Neutrophil (primary cell): ENCODE results near the gene NACC2.

Experiments
- H3K27ac ChIP-seq: fragments of 200-600 bp; sonication (generic); 2 replicates; pipeline ENCODE4 v1.5.1; 2016; ENCODE audit warnings: mild to moderate bottlenecking, moderate library complexity
- H3K27me3 ChIP-seq: fragments of 200-600 bp; sonication (generic); 2 replicates; pipeline ENCODE4 v1.6.0; 2016; ENCODE audit warnings: mild to moderate bottlenecking
- H3K36me3 ChIP-seq: fragments of 200-600 bp; sonication (generic); 2 replicates; pipeline ENCODE4 v1.5.1; 2017
- H3K4me1 ChIP-seq, 2 experiments: fragments of 200-600 bp in 1 of 2; sonication (generic) in 1 of 2; 1 replicate in 1 of 2; 2 replicates in 1 of 2; pipeline versions ENCODE4 v1.5.1 to v1.6.1; 2013 to 2016; ENCODE audit warnings: low read depth in 1 of 2, low read length in 1 of 2, mild to moderate bottlenecking in 1 of 2, moderate library complexity in 1 of 2; ENCODE audit not compliant: control insufficient read depth in 1 of 2, insufficient read depth in 1 of 2
- H3K4me3 ChIP-seq, 2 experiments: fragments of 200-600 bp in 1 of 2; sonication (generic) in 1 of 2; 1 replicate in 1 of 2; 2 replicates in 1 of 2; pipeline ENCODE4 v1.5.1; 2013 to 2016; ENCODE audit warnings: low read depth in 1 of 2, low read length in 1 of 2, mild to moderate bottlenecking in 1 of 2, moderate library complexity in 1 of 2
- H3K9me3 ChIP-seq: fragments of 200-600 bp; sonication (generic); 2 replicates; pipeline ENCODE4 v1.5.1; 2016
- TF ChIP-seq, protein P1 (sequence below): fragments of 200-600 bp; sonication (generic); IDR thresholded peaks from 2 replicates; pipeline ENCODE4 v1.5.1; 2016; ENCODE audit warnings: antibody characterized with exemption

The NACC2 gene

DNA sequence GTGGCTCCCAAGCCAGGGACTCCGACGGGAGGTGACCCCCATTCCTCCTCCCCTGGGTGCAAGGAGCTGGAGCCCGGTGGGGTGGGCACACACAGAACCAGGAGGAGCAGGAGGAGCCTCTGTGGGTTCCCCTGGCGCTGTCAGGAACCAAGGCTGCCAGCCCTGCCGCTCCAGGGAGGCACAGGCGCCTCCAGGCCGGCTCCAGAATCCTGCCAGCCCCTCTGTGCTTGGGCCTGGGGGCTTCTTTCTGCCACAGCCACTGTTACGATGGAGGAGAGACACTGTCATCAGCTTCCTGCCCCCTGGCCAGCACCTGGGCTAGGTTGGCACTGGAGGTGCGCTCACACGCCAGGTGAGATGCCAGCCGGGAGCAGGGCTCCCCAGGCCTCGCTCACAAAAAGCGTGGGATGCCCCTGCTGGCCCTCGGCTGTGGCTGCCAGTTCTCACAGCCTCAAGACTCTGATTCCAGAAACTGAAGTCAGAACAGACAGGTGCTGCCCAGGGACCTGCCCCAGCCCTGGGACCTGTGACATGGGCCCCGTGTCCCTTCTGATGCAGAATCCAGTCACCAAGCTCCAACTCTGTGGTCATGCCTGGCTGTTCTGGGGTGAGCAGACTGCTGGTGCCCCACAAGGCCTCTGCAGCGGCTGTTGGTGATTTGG lies 96.5 kb downstream of the NACC2 start:
- Histone ChIP-seq H3K4me3 (no peak overlapping the region), H3K36me3 (no peaks in the 10 kb centered on the region), H3K27ac (no peak overlapping the region), H3K9me3 (no peaks in the 10 kb centered on the region), H3K27me3 (peaks cover 21% of the 10 kb centered on the region), H3K4me1 (peaks cover 0 to 8% of the 10 kb centered on the region in 2 experiments)
- TF ChIP-seq, protein P1, sequence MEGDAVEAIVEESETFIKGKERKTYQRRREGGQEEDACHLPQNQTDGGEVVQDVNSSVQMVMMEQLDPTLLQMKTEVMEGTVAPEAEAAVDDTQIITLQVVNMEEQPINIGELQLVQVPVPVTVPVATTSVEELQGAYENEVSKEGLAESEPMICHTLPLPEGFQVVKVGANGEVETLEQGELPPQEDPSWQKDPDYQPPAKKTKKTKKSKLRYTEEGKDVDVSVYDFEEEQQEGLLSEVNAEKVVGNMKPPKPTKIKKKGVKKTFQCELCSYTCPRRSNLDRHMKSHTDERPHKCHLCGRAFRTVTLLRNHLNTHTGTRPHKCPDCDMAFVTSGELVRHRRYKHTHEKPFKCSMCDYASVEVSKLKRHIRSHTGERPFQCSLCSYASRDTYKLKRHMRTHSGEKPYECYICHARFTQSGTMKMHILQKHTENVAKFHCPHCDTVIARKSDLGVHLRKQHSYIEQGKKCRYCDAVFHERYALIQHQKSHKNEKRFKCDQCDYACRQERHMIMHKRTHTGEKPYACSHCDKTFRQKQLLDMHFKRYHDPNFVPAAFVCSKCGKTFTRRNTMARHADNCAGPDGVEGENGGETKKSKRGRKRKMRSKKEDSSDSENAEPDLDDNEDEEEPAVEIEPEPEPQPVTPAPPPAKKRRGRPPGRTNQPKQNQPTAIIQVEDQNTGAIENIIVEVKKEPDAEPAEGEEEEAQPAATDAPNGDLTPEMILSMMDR: no peak

DNA sequence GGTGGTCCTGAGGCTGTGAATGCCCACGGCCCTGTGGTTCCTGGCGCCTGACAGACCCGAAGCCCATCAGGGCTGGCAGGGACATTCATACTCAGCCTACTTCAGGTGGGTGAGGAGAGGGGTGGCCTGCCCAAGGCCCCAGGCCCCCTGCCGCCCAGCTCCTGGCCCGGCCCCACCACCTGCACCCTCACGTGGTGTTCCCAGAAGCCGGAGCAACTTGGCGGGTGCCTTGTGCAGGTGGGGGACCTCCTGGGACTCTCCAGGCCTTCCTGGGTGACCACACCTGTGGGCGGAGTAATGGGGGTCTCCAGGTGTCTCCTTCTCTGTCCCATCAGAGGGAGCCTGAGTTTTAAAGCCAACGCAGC lies 97.1 kb downstream of the NACC2 start:
- Histone ChIP-seq H3K27ac (no peak overlapping the region), H3K4me3 (no peak overlapping the region), H3K27me3 (peaks cover 21% of the 10 kb centered on the region), H3K4me1 (peaks cover 5 to 14% of the 10 kb centered on the region in 2 experiments), H3K36me3 (no peaks in the 10 kb centered on the region), H3K9me3 (no peaks in the 10 kb centered on the region)
- TF ChIP-seq, protein P1: no peak

DNA sequence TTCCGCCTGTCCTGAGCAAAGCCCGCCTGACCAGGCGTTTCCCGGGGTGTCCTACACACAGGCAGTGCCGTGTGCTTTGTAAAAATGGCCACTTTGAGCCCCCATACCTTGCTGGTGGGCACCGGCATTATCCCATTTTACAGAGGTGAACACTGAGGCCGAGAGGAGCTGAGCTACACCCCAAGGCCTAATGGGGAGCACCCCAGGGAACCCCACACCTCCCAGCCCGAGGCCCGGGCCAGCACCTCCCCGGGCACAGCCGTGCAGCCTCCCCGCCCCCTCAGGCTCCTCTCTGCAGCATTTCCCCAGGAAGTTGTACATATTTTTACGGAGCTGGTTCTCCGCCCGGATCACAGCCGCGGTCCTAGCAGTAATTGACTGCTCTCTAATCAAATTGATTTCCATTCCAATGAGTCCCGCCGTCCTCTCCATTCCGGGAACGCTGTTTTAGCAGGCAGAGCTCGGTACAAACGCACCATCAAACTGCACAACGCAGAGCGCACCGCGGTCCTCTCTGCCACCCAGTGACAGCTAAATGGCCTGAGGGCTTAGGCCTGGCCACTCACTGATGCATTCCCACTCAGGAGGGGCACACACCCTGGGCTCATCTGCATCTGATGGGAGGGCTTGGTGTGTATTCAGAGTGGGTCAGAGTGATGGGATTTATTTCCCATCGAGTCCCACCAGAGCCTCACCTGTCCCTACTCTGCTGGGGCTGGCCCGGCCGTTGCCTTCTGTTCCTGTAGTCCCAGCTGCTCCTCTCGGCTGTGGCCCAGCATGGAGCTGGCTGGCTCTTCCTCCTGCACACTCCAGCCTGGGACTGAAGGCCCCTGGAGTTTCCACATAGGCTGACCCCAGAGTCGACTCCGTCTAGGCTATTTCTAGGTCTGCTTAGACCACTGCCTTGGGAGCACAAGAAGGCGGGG lies 97.7 kb downstream of the NACC2 start:
- Histone ChIP-seq H3K27ac (no peak overlapping the region), H3K4me1 (peaks cover 11 to 20% of the 10 kb centered on the region in 2 experiments), H3K4me3 (no peak overlapping the region), H3K9me3 (no peaks in the 10 kb centered on the region), H3K36me3 (no peaks in the 10 kb centered on the region), H3K27me3 (peaks cover 21% of the 10 kb centered on the region)
- TF ChIP-seq, protein P1: no peak

DNA sequence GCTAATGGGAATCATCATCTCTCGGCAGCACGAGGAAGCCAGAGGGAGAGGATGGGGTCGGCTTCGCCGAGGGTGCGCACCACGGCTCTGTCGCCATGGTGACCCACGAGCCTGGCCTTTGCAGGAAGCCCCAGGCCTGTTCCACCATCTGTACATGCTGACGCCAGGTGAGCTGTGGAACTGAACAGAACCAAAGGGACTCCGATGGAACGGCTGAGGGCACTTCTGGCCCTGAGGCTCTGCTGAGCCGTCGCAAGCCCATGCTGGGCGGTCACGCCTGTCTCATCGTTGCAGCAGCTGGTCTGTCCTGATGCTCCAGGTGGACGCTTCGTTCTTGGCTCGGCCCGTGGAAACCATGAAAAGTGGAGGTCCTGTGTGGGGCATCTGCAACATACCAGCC lies 99.3 kb downstream of the NACC2 start:
- TF ChIP-seq, protein P1: no peak
- H3K9me3 ChIP-seq: no peaks in the 10 kb centered on the region
- H3K4me3 ChIP-seq: no peak overlapping the region
- H3K4me1 ChIP-seq: peaks cover 25 to 33% of the 10 kb centered on the region in 2 experiments
- peaks cover 21% of the 10 kb centered on the region for H3K27me3 ChIP-seq
- H3K36me3 ChIP-seq: no peaks in the 10 kb centered on the region
- H3K27ac ChIP-seq: no peak overlapping the region

DNA sequence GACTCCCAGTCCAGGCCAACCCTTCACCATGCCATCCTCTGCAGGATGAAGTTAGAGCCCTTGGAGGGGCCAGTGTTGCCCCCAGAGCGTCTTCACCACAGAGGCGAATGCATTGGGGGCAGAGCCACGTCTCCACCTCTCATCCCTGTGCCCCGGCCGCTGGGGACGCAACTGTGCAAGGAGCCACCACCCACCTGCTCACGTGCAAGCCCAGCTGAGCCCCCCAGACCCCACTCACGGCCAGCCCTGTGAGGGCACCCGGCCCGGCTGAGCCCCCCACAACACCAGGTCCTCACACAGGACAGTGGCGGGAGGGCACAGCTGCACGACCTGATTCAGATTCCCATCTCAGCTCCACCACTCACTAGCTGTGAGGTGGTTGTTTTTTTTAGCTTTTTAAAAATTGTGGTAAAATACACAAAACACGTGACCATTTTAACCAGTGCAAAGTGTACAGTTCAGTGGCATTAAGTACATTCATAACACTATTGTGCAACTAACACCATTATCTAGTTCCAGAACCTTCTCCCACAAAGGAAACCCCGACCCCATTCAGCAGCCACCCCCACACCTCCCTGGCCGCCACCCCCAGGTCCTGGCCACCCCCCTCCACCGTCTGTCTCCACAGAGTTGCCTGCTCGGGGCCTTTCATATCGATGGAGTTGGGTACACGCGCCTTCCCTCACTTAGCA lies 100.4 kb downstream of the NACC2 start:
- peaks cover 29 to 44% of the 10 kb centered on the region in 2 experiments for H3K4me1 ChIP-seq
- peaks cover 31% of the 10 kb centered on the region for H3K27me3 ChIP-seq
- TF ChIP-seq, protein P1: no peak
- no peaks in the 10 kb centered on the region for H3K36me3 ChIP-seq
- H3K4me3 ChIP-seq: no peak overlapping the region
- no peak overlapping the region for H3K27ac ChIP-seq
- H3K9me3 ChIP-seq: no peaks in the 10 kb centered on the region
